Measurements from ENCODE around the gene POU5F1.
A peak's percentile ranks its signal among the peaks of the same experiment; 100 is the strongest.
"Not testable (repeated sequence)": the region's sequence is repeated elsewhere in the genome, so short reads cannot be mapped to it uniquely, and the experiment has no call there.

The POU5F1 gene

DNA sequence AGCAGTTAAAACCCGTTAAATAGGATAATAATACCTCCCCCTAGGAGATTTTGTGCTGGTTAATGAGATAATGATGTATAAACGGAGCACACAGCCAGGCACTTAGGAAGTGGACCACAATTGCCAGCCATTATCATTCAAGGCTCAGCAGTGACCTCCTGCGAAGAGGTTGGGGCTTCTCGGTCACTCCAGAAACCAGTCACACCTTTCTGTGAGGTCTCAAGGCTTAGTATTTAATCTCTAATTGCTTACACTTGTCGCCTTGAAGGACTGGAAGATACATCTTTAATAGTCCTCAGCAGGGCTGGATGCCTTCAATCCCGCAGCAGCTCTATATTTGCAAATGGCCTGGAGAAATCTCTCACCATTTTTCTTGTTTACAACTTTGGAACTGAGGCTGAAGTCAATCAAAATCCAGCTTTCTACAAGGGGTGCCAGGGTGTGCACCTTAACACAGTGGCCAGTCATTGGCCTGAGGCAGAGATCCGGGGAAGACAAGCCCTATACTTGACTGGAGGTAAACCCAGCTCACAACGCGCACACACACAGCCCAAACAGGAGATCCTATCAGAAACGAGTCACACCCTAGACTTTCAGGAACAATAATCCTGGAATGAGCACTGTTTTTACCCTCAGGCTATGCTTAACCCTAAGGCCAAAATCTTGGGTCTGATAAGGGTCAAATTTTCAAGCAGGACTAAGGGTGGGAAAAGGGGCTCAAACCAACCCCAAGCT is 1.2 kb downstream of the POU5F1 start:
- FAIRE-seq (no peak), DNase-seq (ENCODE audit: insufficient read length, low spot score) (no peak)
- TF ChIP-seq POLR2A (IDR thresholded peaks at IDR 0.05; ENCODE audit: low read depth, low read length) = no peak

DNA sequence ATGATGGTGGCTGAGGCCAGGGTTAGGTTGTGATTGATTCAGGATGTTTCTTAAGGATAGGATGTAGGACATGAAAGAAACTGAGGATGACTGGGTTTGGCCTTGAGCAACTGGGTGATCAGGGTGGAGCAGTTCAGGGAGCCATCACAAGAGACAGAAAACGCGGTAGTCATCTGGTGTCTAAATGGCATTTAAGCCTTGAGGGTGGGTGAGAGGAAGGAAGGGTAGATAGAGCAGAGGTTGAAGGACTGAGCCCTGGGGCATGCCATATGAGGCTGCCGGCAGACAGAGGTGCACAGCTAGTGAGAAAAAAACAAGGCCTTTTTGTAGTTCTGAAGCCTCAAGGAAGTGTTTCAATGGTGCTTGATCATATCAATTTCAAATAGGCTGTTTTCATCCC is 1.9 kb downstream of the POU5F1 start:
- no peak for FAIRE-seq
- TF ChIP-seq SPI1 (IDR thresholded peaks at IDR 0.05; ENCODE audit: low read depth, low read length) = no peak
- TF ChIP-seq POLR2AphosphoS5 (IDR thresholded peaks at IDR 0.05; ENCODE audit: low read depth, low read length) = no peak
- no peak for TF ChIP-seq TAF1 (IDR thresholded peaks at IDR 0.05; ENCODE audit: low read depth, low read length)
- TF ChIP-seq POLR2A (IDR thresholded peaks at IDR 0.05; ENCODE audit: low read depth, low read length) = no peak
- no peak for TF ChIP-seq POU2F2 (IDR thresholded peaks at IDR 0.05; ENCODE audit: low read depth, low read length)
- no peak for TF ChIP-seq PAX5 (IDR thresholded peaks at IDR 0.05; ENCODE audit: insufficient read depth, low read length, severe bottlenecking)
- no peak for DNase-seq (ENCODE audit: insufficient read length, low spot score)

DNA sequence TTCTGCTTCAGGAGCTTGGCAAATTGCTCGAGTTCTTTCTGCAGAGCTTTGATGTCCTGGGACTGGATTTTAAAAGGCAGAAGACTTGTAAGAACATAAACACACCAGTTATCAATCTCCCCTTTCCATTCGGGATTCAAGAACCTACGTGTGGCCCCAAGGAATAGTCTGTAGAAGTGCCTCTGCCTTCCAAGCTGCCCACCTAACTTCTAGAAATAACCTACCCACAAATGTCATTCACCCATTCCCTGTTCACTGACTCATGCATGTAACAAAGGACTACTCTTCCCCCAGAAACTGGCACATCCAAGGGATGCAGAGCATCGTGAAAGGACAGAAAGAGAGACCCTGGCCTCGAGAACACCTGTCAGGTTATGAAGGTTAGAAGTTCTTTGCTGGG is 4.5 kb downstream of the POU5F1 start:
- FAIRE-seq = no peak

DNA sequence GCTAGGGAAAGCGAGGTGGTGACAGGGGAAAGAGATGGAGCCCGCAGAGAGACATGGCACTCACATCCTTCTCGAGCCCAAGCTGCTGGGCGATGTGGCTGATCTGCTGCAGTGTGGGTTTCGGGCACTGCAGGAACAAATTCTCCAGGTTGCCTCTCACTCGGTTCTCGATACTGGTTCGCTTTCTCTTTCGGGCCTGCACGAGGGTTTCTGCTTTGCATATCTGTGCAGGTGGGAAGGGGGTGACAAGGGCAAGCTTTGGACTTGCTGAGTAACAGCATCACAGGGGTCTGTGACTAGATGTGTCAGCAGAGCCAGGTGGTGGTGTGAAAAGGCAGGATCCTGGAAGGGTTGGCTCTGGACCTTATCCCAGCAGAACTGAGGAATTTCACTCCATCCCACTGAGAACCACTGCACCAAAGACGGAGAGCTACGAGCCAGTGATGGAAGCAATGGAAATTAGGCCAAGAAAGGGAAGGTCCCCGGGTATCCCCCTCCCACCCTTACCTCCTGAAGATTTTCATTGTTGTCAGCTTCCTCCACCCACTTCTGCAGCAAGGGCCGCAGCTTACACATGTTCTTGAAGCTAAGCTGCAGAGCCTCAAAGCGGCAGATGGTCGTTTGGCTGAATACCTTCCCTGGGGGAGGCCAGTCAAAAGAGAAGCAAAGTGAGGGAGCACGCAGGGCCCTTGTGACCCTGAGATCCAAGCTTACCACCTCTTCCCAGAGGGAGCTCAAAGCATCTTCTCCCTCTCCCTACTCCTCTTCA is 5.2 kb downstream of the POU5F1 start:
- peak; percentile 76 for TF ChIP-seq POLR2AphosphoS5 (IDR thresholded peaks at IDR 0.05; ENCODE audit: low read depth, low read length)
- TF ChIP-seq POLR2A (IDR thresholded peaks at IDR 0.05; ENCODE audit: low read depth, low read length) = peak; percentile 78
- TF ChIP-seq POU2F2 (IDR thresholded peaks at IDR 0.05; ENCODE audit: low read depth, low read length) = peak; percentile 97
- DNase-seq (ENCODE audit: insufficient read length, low spot score) (peak; percentile 50), FAIRE-seq (peak; percentile 87)

More for the DNA sequence above, 4.5 kb downstream of the POU5F1 start:
- TF ChIP-seq POU2F2 (IDR thresholded peaks at IDR 0.05; ENCODE audit: low read depth, low read length) = no peak
- no peak for TF ChIP-seq POLR2AphosphoS5 (IDR thresholded peaks at IDR 0.05; ENCODE audit: low read depth, low read length)
- no peak for TF ChIP-seq SPI1 (IDR thresholded peaks at IDR 0.05; ENCODE audit: low read depth, low read length)
- no peak for TF ChIP-seq POLR2A (IDR thresholded peaks at IDR 0.05; ENCODE audit: low read depth, low read length)
- TF ChIP-seq TAF1 (IDR thresholded peaks at IDR 0.05; ENCODE audit: low read depth, low read length) = no peak
- TF ChIP-seq PAX5 (IDR thresholded peaks at IDR 0.05; ENCODE audit: insufficient read depth, low read length, severe bottlenecking) = no peak
- no peak for DNase-seq (ENCODE audit: insufficient read length, low spot score)

DNA sequence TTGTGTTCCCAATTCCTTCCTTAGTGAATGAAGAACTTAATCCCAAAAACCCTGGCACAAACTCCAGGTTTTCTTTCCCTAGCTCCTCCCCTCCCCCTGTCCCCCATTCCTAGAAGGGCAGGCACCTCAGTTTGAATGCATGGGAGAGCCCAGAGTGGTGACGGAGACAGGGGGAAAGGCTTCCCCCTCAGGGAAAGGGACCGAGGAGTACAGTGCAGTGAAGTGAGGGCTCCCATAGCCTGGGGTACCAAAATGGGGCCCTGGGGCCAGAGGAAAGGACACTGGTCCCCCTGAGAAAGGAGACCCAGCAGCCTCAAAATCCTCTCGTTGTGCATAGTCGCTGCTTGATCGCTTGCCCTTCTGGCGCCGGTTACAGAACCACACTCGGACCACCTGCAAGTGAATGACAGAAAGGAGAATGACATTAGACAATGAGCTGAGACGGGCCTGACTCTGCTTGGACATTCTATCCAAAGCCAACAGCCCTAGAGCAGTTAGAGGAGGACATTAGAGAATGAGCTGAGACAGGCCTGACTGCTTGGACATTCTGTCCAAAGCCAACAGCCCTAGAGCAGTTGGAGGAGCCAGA is 5.9 kb downstream of the POU5F1 start:
- not testable (repeated sequence) for DNase-seq (ENCODE audit: insufficient read length, low spot score)
- FAIRE-seq = peak; percentile 35

- FAIRE-seq (peak; percentile 40), DNase-seq (ENCODE audit: insufficient read length, low spot score) (no peak)
- no peak for TF ChIP-seq POLR2AphosphoS5 (IDR thresholded peaks at IDR 0.05; ENCODE audit: low read depth, low read length)
- no peak for TF ChIP-seq SPI1 (IDR thresholded peaks at IDR 0.05; ENCODE audit: low read depth, low read length)
- no peak for TF ChIP-seq POLR2A (IDR thresholded peaks at IDR 0.05; ENCODE audit: low read depth, low read length)
- no peak for TF ChIP-seq PAX5 (IDR thresholded peaks at IDR 0.05; ENCODE audit: insufficient read depth, low read length, severe bottlenecking)
- no peak for TF ChIP-seq TAF1 (IDR thresholded peaks at IDR 0.05; ENCODE audit: low read depth, low read length)
- no peak for TF ChIP-seq POU2F2 (IDR thresholded peaks at IDR 0.05; ENCODE audit: low read depth, low read length)
Observed at GRCh38 chr6:31163922-31164321, 6.6 kb downstream of the POU5F1 start.

GRCh38 chr6:31162463-31163165 is 7.9 kb downstream of the POU5F1 start:
- no peak for DNase-seq (ENCODE audit: insufficient read length, low spot score)
- no peak for FAIRE-seq
- TF ChIP-seq POLR2A (IDR thresholded peaks at IDR 0.05; ENCODE audit: low read depth, low read length) (no peak), POLR2AphosphoS5 (IDR thresholded peaks at IDR 0.05; ENCODE audit: low read depth, low read length) (no peak)

DNA sequence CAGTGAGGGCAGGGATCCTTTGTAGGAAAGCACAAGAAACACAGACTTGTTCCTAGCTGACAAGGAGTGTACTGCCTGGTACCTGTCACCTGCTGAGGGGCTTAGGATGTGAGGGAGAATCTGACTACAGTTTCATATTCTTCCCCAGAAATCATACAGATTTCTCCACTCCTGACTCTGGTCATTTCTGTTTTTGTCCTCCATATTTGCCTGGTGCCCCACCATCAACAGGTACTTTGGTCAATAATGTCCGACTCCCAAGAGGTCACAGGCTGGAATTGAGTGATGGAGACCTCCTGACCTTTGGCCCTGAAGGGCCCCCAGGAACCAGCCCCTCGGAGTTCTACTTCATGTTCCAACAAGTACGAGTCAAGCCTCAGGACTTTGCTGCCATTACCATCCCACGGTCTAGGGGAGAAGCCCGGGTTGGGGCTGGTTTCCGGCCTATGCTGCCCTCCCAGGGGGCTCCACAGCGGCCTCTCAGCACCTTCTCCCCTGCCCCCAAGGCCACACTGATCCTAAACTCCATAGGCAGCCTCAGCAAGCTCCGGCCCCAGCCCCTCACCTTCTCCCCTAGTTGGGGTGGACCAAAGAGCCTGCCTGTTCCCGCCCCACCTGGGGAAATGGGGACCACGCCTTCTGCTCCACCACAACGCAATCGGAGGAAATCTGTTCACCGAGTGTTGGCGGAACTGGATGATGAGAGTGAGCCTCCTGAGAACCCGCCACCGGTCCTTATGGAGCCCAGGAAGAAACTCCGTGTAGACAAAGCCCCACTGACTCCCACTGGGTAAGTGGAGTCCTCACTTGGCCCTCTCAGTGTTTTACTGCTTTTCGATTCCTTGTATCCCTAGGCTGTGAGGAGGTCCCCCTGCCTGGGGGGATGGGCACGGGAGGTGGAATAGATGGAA is 9.0 kb downstream of the POU5F1 start:
- FAIRE-seq (no peak), DNase-seq (ENCODE audit: insufficient read length, low spot score) (no peak)
- TF ChIP-seq TAF1 (IDR thresholded peaks at IDR 0.05; ENCODE audit: low read depth, low read length) (no peak), PAX5 (IDR thresholded peaks at IDR 0.05; ENCODE audit: insufficient read depth, low read length, severe bottlenecking) (no peak), POLR2A (IDR thresholded peaks at IDR 0.05; ENCODE audit: low read depth, low read length) (no peak), POLR2AphosphoS5 (IDR thresholded peaks at IDR 0.05; ENCODE audit: low read depth, low read length) (no peak), SPI1 (IDR thresholded peaks at IDR 0.05; ENCODE audit: low read depth, low read length) (no peak), POU2F2 (IDR thresholded peaks at IDR 0.05; ENCODE audit: low read depth, low read length) (no peak)
